Activated CD4-positive, alpha-beta T cell treated with anti-CD3 and anti-CD28 coated beads, Interleukin-2, amount 50 U/mL, for 1 hour (primary cell): ENCODE data around the gene FARP1.

Source experiments
- DNase-seq: peaks from one replicate; pipeline ENCODE4 v3.0.0-alpha.2; 2020

Gene FARP1

GRCh38 chr13:98142380-98143156 lies at the start of gene FARP1:
Gene FARP1 (plus strand): TSS chr13:98143094. CDS start chr13:98213243, 70,149 bp downstream.
- no peak for DNase-seq

- no peak for DNase-seq
These were observed 48.1 kb upstream of the FARP1 start for GRCh38 chr13:98094678-98095266.

DNA sequence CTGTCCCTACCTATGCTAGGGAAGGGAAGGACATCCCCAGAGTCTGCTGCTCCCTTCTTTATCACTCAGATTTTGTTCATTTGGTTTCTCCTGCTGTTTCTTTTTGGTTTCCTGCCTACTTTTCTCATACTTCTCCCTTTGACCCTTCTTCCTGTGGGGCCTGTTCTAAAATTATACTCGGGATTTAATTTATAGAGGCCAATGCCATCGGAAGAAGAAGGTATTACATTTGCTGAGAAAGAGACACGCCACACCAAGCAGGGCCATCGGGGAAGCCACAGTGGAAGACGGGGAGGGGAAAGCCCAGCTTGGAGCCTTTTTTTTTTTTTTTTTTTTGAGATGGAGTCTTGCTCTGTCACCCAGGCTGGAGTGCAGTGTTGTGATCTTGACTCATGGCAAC lies 46.8 kb upstream of the FARP1 start:
- no peak for DNase-seq

GRCh38 chr13:98097749-98098148 lies 45.1 kb upstream of the FARP1 start:
- DNase-seq, result no peak

DNA sequence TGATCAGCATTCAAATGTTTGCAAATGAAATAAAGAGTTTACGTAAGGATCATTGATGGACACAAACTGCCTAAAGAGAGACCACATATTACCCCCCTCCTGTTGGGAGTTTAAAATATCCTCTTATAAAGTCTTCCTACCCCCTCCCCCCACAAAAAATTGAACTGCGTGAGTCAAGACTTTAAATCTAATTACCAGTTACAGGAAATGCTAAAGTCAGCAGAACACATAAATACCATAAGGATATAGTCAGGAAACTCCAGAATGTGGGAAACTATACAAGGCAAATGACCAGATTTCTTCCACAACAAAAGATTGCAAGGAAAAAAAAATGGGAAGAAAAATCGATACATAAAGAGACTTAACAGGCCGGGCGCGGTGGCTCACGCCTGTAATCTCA lies 44.4 kb upstream of the FARP1 start:
- DNase-seq, result no peak

- no peak for DNase-seq
These were observed 43.3 kb upstream of the FARP1 start for GRCh38 chr13:98099627-98100026.

- no peak for DNase-seq
These were observed 42.4 kb upstream of the FARP1 start for GRCh38 chr13:98100481-98100880.

- no peak for DNase-seq
These were observed 39.4 kb upstream of the FARP1 start for GRCh38 chr13:98103531-98103930.

DNA sequence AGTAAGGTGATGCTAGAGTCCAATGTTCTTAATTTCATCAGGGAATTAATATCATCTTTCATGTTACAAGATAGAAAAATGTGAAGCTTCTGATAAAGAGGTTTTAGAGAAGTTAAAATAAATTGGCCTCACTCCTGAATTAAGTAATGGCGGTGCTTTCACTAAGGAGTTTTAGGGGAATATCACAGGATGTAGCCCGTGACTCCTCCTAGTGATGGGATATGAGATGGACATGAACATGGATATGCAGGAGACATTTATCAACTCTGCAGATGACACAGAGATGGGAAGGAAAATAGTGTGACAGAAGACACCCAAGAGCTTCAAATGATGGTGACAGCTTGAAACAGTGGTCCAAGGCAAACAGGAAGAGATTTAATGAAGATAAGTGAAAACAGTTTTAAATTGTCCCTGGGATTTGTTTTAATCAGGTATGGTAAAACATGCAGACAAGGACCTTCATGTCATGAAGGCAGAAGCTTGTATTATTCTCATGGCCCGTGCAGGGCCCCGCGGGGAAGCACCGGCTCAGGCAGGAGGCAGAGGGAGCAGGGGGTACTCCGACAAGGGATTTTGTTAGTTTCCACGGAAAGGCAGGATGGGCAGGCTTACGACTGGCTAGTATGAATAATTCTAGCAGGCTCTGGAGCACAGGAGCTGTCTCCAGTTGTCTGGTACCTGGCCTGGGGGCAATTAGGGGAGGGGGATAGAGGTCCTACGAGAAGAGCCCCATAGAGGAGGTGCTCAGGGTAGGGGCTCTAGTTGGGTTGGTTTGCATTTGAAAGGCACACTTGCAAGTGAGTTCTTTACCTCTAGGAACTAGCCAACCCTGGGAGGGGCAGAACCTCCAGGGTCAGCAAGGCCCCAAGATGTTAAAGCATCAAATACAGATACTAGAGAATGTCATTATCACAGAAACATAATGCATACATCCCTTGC lies 38.7 kb upstream of the FARP1 start:
- DNase-seq, result no peak

- no peak for DNase-seq
These were observed 37.0 kb upstream of the FARP1 start for GRCh38 chr13:98105929-98106336.

DNA sequence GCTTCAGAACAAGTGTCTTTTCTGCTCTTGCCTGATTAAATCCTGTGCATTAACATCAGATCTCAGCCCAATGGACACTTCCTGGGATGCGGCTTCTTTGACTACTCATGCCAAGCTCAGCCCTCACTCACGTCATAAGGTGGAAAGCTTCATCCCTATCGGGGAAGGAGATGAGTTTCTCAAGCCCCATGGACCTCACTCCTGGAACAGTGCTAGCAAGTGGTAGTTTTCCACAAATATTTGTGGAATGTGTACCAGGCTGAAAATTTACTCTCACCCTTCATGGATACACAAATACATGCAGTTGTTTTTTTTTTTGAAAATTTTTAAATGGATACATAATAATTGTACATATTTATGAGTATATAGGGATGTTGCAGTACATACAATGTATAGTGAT lies 34.6 kb upstream of the FARP1 start:
- DNase-seq, result no peak

- DNase-seq, result no peak
These were observed 33.6 kb upstream of the FARP1 start for GRCh38 chr13:98109226-98109853.

GRCh38 chr13:98110749-98111148 lies 32.1 kb upstream of the FARP1 start:
- no peak for DNase-seq

GRCh38 chr13:98111168-98112098 lies 31.5 kb upstream of the FARP1 start:
- no peak for DNase-seq

GRCh38 chr13:98112456-98112855 lies 30.4 kb upstream of the FARP1 start:
- no peak for DNase-seq

GRCh38 chr13:98118865-98119264 lies 24.0 kb upstream of the FARP1 start:
- no peak for DNase-seq

DNA sequence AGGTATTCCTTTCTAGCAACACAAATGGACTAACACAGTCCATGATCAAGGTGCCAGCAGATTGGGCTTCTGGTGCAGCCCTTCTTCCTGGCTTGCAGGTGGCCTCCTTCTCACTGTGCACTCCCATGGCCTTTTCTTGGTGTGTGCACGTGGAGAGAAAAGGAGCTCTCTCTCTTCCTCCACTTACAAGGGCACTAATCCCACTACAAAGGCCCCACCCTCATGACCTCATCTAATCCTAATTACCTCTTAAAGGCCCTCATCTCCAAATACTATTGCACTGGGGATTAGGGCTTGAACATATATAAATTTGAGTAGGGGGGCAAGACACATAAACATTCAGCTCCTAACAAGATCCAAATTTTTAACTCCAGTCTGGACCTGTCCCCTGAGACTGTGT lies 19.7 kb upstream of the FARP1 start:
- no peak for DNase-seq

- DNase-seq, result no peak
These were observed 13.7 kb upstream of the FARP1 start for GRCh38 chr13:98129059-98129746.

- no peak for DNase-seq
These were observed 8.9 kb upstream of the FARP1 start for GRCh38 chr13:98133946-98134345.

DNA sequence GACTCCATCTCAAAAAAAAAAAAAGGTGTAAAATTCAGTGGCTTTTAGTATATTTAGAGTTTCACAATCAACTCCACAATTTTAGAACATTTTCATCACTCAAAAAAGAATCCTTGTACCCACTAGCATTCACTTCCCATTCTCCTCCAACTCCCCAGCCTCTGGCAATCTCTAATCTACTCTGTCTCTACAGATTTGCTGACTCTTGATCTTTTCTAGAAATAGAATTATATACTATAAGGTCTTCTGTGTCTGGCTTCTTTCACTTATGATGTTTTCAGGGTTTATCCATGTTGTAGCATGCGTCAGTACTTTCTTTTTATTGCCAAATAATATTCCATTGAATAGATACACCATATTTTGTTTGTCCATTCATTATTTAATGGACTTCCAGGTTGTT lies 8.0 kb upstream of the FARP1 start:
- no peak for DNase-seq

DNA sequence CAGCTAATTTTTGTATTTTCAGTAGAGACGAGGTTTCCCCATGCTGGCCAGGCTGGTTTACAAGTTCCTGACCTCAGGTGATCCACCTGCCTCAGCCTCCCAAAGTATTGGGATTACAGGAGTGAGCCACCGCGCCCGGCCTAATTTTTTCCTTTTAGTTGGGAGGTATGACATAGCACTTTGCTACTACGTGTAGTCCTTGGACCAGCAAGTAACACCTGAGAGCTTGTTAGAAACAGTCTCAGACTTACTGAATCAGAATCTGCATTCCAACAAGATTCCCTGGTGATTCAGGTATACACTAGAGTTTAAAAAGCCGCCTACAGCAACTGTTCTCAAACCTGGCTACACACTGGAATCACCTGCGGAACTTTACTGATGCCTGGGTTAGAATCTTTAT lies 1.8 kb upstream of the FARP1 start:
- DNase-seq, result no peak
